HG02798 (cell line): ENCODE data around the gene KLHL22.
A peak's percentile ranks its signal among the peaks of the same experiment; 100 is the strongest.
"Not testable (repeated sequence)": the region's sequence is repeated elsewhere in the genome, so short reads cannot be mapped to it uniquely, and the experiment has no call there.

Source experiments
- ATAC-seq: cut with Tn5 transposase; IDR thresholded peaks from one replicate; pipeline ENCODE4 v1.9.1; 2021; ENCODE audit warnings: mild to moderate bottlenecking; ENCODE audit not compliant: unreplicated experiment, poor library complexity

Gene KLHL22

DNA sequence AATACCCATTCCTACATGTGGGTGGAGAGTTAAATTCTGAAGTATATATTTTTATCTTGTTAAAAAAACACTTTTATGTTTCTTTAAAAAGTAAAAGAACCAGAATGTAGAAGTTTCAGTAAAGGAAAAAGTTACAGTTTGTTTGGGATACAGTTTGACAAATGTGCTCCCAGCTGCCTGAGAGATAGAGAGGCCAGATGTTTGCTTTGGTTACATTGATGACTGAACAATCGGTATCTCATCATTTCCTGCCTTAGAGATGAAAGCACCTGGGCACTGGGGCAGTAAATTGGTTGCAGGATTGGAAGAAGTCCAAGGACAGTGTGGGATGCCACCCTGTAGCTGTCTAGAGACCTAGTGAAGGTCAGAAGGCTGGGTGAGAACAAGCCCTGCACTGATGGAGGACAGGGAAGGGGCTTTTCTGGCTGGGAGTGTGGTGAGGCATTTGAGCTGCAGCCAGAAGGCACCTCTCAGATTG is 28.4 kb upstream of the KLHL22 start:
- ATAC-seq, result no peak

GRCh38 chr22:20523086-20523983 is 27.7 kb upstream of the KLHL22 start:
- ATAC-seq, result no peak

- ATAC-seq, result no peak
Measured at GRCh38 chr22:20522134-20523004, 26.8 kb upstream of the KLHL22 start.

DNA sequence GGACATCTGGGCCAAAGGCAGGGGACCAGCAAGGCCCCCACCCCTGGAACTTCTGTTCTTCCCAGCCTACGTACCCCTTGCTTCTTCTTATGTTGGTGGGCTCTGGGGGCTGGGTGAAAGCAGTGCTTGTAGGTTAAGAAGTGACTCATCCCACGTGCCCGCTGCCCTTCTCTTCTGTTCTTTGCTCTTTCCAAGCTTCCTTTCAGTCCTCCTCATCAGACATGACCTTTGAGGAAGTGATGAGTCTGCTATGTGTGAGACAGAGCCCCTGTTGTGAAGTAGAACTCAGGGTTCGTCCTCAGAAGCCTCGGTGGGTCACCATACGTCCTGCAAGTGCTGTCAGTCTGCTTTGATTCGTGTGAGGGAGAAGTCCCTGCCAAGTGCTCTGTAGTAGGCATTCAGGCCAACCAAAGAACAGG is 24.5 kb upstream of the KLHL22 start:
- no peak for ATAC-seq

DNA sequence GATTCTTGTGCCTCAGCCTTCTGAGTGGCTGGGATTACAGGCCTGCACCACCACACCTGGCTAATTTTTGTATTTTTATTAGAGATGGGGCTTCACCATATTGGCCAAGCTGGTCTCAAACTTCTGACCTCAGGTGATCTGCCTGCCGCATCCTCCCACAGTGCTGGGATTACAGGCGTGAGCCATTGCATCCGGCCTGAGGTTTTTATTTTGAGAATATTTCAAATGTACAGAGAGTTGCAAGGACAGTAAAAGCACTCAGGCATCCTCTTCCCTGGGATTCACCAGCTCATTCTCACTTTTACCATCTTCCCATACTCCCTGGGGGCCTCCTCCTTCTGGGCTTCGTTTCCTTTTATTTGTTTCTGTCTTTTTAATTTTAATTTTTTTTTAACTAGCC is 24.0 kb upstream of the KLHL22 start:
- no peak for ATAC-seq

DNA sequence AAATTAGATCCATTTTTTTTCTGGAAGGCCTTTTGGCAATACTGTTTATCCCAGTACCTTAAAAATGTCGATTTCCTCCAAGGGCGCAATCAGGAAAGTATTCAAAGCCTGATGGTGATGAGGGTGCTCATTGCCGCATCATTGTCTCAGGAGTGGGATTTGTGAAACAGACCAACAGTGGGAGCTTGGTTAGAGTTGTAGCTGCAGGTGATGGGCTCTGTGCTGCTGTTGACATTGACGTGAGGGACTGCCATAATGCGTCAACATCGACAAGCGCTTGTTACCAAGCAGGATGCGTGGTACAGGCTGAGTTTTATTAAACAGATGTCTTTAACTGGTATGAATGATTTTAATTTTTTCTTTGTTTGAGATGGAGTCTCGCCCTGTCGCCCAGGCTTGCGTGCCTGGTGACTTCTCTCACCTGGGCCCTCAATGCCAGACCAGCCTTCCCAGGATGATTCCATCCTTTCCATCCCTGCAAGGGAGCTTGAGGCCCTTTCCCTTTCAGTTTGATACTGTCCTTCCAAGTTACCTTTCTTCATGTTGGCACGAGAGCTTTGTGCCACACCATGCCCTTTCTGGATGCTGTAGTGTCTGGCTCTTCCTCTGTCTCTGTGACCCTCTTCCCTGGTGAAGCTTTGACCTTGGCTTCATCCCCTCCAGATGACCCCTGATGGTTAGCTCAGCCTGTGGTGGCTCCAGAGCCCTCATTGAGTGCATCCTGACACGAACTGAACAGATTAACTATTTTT is 22.4 kb upstream of the KLHL22 start:
- ATAC-seq, result no peak

GRCh38 chr22:20517422-20517821 is 21.8 kb upstream of the KLHL22 start:
- ATAC-seq, result no peak

- no peak for ATAC-seq
Measured at GRCh38 chr22:20516399-20516798, 20.8 kb upstream of the KLHL22 start.

- ATAC-seq, result no peak
Measured at GRCh38 chr22:20514658-20515406, 19.2 kb upstream of the KLHL22 start.

GRCh38 chr22:20511578-20512229 is 16.1 kb upstream of the KLHL22 start:
- ATAC-seq, result no peak

DNA sequence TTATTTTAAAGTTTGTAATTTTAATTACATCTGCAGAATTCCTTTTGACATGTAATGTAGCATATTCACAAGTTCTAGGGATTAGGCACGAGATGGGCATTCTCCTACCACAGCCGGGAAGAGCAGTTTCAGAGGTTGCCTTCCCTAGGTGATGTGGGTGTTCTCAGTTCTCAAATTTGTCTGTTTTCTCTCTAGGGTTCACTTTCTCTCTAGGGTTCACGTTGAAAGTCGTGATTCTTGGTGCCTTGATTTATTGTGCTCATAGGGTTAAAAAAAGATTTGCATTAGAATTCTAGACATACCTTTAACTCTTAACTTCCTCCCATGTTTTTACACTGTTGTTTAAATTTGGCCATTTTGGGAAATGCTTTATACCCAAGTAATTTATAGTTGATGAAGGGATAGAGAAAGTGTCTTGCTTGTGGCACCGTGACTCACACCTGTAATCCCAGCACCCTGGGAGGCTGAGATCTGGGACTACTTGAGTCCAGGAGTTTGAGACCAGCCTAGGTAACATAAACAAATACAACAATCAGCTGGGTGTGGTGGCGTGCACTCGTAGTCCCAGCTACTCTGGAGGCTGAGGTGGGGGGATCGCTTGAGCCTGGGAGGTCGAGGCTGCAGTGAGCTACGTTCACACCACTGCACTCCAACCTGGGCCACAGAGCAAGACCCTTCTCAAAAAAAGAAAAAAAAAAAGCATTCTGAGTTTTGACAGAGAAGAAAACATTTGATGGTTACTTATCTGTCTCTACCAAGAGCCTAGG is 15.4 kb upstream of the KLHL22 start:
- ATAC-seq, result no peak

- ATAC-seq, result no peak
Measured at GRCh38 chr22:20509344-20510047, 13.9 kb upstream of the KLHL22 start.

GRCh38 chr22:20508815-20509271 is 13.2 kb upstream of the KLHL22 start:
- ATAC-seq, result no peak

- ATAC-seq, result not testable (repeated sequence)
Measured at GRCh38 chr22:20508067-20508755, 12.6 kb upstream of the KLHL22 start.

DNA sequence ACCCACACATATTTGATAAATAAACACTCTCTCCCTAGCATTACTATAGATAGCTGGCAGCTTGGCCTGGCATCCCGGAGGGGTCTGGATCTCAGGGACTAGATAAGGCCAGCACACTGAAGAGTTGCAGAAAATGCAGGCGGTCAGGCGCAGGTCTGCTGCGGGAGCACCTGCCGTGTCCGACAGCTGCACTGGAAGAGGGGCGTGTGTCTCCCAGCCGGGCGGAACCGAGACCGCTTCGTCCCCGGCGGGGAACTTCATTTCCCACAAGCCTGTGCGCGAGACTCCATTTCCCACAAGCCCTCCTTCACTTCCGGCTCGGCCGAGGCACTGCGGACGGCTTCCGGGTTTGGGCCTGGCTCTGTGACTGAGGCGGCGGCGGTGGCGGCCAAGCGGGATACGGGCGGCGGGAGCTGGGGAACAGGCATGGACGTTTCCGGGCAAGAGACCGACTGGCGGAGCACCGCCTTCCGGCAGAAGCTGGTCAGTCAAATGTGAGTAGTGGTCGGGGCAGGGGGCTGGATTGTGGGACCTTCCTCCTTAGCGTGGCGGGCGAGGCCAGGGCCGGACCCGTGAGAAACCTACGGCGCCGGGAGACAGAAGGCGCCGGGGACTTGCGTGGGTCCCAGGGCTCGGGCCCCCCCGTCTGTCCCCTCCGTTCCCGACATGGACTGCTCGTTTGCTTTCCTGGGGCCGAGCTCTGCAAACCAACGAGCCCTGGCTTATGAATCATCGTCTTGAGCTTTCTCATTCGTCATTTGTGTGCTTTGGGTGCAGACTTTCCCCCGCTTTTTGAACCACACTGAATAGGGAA is 11.9 kb upstream of the KLHL22 start, which contains the start of gene MED15:
Gene MED15, plus strand, starts transcription at position 358 of the 814 bp plus-strand sequence. Its CDS starts 69 bp downstream, at position 427.
- peak; percentile 88 for ATAC-seq

DNA sequence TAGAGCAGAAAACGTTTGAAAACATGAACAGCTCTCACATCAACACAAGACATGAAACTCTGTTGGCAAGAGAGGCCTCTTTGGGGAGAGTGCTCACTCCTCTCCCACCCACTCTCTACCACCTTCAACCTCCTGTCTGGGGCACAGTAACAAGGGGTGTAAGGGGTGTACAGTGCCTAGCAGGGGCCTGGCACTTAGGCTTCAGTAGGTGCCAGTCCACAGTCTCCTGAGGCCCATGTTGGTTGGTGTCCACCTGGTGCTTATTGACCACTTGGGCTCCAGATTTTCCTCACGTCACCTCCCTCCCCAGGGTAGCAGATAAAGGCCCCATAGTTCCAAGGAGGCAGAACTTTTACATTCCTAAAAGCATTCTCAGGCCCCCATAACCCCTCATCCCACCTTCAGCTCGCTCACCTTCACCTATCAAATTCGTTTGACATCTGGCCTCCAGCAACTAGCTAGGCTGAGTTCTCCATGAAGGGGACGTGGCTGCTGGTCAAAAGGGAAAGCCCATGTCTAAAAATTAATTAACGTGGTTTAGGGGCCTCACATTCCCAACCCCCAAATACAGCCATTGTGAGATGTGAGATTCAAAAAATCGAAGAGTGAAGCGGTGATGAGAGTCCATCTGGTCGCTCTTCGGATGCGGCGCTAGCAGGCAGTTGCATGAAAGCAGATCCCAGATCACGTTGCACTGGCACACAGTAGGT is 11.1 kb upstream of the KLHL22 start:
- no peak for ATAC-seq
